Adipocyte (in vitro differentiated cells): ENCODE measurements around the gene PCAT6.
"Not testable (repeated sequence)": the region's sequence is repeated elsewhere in the genome, so short reads cannot be mapped to it uniquely, and the experiment has no call there.

Experiments used
- DNase-seq: peaks from one replicate; pipeline ENCODE4 v3.0.0-alpha.2; 2015; ENCODE audit warnings: low read depth
- H3K27me3 ChIP-seq: replicated peaks from 2 replicates; pipeline ENCODE4 v1.7.0; 2013; ENCODE audit warnings: mild to moderate bottlenecking, low read length, moderate library complexity; ENCODE audit not compliant: control insufficient read depth, insufficient read depth
- H3K36me3 ChIP-seq: 2 replicates; pipeline ENCODE4 v1.7.0; 2013; ENCODE audit warnings: low read length, mild to moderate bottlenecking, moderate library complexity; ENCODE audit not compliant: control insufficient read depth, insufficient read depth, severe bottlenecking
- H3K4me1 ChIP-seq: 2 replicates; pipeline ENCODE4 v1.7.0; 2013; ENCODE audit warnings: mild to moderate bottlenecking, low read length, moderate library complexity; ENCODE audit not compliant: control insufficient read depth, insufficient read depth
- H3K4me3 ChIP-seq: 2 replicates; pipeline ENCODE4 v1.7.0; 2013; ENCODE audit warnings: mild to moderate bottlenecking, low read length, moderate library complexity
- H3K9ac ChIP-seq: 2 replicates; pipeline ENCODE4 v1.7.0; 2013; ENCODE audit warnings: mild to moderate bottlenecking, low read length, moderate library complexity
- H3K9me3 ChIP-seq: 2 replicates; pipeline ENCODE4 v1.7.0; 2013; ENCODE audit warnings: mild to moderate bottlenecking, low read length, moderate library complexity; ENCODE audit not compliant: control insufficient read depth

Gene PCAT6

DNA sequence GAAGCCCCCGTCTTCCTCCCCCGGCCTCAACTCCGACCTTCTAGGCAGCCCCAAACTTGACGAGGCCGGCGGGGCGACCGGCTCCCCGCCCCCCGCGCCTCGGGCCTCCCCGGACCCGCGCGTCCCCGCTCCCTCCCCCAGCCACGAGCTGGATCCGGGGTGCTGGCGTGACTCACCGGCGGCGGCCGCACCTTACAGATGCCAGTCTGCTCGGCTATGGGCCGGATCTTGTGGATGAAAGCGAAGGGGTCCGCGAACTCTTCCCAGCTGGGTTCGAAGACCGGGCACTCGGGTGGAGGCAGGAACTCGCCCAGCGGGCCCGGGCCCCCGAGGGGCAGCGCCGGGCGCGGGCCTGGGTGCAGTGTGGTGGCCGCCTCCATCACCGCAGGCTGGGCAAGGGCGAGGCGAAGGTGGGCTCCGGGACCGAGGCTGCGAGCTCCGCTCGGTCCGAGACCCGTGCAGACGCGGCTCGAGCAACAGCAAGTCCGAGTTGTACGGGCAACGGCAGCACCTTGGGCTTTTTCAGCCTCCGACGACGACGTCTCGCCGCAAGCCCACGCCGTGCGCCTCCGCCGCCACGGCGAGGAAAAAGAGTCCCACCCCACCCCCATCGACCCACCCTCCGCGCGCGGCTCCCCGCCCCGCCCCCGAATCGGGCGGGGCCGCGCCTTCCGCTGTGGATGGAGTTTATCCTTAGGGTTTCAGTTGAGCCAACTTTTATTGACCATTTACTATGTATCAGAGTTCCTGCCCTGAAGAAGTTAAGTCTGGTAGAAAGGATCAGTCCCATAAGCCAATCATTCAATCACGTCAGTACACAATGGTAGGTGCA lies 2.6 kb upstream of the PCAT6 start, which contains the start of gene KDM5B:
KDM5B (minus strand) TSS at position 496 of the 832 bp plus-strand sequence; CDS start at position 380, 116 bp downstream.
- no peaks in the 10 kb centered on the region for H3K27me3 ChIP-seq
- H3K4me1 ChIP-seq, result peaks cover 49% of the 10 kb centered on the region
- DNase-seq, result peak; percentile 82
- no peaks in the 10 kb centered on the region for H3K9me3 ChIP-seq
- peak within 1 kb of the TSS; percentile 96 for H3K4me3 ChIP-seq
- H3K36me3 ChIP-seq, result no peaks in the 10 kb centered on the region
- H3K9ac ChIP-seq, result peak within 1 kb of the TSS; percentile 94

DNA sequence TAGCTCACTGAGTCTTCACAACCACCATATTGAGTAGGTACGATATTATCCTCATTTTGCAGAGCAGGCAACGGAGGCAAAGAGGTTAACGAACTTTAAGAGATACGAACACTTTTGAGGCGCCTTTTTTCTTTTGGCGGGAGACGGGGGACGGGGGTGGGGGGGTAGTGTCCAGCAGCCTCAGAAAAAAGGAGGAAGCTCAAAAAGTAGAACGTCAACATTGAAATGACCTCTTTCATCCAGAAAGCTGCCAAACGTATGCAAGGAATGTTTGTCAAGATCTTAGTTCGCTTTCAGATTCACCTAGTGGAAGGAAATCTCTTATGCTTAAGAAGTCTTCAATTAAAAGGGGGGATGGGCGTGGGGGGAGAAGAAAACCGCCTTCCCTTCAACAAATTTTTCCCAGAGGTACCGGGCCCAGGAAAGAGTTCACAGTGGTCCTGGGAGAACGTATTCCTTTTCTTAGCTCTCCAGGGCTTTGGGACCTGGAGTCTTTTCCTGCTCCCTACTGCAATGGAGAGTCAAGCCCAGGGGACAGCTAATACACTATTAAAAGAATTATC lies 1.1 kb upstream of the PCAT6 start:
- Histone ChIP-seq H3K4me1 (peaks cover 36% of the 10 kb centered on the region), H3K36me3 (no peaks in the 10 kb centered on the region), H3K4me3 (peak overlapping the region; percentile 91), H3K9me3 (no peaks in the 10 kb centered on the region), H3K27me3 (no peaks in the 10 kb centered on the region), H3K9ac (peak overlapping the region; percentile 91)
- DNase-seq, result no peak

DNA sequence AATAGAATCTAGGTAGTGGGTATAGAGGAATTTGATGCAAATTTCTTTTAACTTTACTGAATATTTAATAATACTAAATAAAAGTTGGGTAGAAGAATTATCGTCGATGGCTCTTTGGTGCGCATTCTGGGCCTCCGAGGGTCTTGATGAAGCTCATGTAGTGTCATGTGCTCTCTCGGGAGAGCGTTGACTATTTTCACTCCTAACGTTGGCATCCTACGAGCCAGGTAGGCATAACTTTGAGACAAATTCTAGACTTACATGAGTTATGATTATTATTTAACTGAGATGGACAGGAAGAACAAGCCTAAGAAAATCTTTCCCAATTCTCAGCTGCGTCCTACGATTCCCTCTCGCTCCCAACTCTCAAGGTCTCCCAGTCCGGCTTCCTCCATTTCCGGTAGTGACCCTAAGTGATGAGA lies 550 bp upstream of the PCAT6 start:
- Histone ChIP-seq H3K36me3 (no peaks in the 10 kb centered on the region), H3K9ac (peak overlapping the region; percentile 91), H3K9me3 (no peaks in the 10 kb centered on the region), H3K4me3 (peak overlapping the region; percentile 91), H3K27me3 (no peaks in the 10 kb centered on the region), H3K4me1 (peaks cover 31% of the 10 kb centered on the region)
- DNase-seq, result no peak

DNA sequence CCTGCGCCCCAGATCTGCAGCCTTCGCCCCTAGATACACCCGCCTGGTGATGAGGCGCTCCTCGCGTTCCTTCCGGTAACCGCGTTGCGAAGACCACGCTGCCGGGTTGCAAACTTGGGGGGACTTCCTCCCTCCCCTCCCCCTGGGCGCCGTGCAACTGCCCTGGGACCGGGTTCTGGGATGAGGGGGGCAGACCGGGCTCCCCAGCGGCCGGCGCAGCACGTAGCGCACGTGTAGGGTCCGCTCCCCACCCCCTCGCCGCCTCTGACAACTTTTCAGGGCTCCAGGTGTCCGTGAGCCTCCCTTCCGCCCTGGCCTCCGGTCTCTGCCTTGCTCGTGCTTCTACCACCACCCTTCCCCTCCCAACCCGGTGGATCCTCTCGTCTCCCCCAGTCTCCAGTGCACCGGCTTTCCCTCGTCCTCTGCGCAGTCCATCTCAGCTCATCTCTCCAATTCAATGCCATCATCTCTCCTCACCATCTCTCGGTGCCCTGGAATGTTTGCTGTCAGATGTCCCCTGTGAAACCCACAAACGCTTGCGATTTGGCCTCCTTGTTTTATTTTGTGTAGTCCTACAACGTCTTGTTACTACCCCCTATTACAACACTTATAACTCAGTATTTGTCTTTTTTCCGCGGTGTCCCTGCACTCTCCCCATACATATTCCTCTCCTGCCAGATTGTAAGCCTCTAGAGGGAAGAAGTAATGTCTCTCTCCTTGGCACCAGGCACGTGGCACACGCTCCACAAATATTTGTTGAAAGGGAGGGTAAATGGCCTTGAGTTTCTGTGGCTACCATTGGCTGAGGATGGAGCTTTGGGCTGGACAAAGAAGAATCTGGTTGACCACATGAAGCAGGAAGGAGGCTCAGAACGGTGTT lies 782 bp downstream of the PCAT6 start:
- Histone ChIP-seq H3K9ac (peak overlapping the region; percentile 91), H3K9me3 (no peaks in the 10 kb centered on the region), H3K27me3 (no peaks in the 10 kb centered on the region), H3K4me3 (peak overlapping the region; percentile 91), H3K36me3 (no peaks in the 10 kb centered on the region), H3K4me1 (peaks cover 21% of the 10 kb centered on the region)
- DNase-seq, result peak; percentile 54

DNA sequence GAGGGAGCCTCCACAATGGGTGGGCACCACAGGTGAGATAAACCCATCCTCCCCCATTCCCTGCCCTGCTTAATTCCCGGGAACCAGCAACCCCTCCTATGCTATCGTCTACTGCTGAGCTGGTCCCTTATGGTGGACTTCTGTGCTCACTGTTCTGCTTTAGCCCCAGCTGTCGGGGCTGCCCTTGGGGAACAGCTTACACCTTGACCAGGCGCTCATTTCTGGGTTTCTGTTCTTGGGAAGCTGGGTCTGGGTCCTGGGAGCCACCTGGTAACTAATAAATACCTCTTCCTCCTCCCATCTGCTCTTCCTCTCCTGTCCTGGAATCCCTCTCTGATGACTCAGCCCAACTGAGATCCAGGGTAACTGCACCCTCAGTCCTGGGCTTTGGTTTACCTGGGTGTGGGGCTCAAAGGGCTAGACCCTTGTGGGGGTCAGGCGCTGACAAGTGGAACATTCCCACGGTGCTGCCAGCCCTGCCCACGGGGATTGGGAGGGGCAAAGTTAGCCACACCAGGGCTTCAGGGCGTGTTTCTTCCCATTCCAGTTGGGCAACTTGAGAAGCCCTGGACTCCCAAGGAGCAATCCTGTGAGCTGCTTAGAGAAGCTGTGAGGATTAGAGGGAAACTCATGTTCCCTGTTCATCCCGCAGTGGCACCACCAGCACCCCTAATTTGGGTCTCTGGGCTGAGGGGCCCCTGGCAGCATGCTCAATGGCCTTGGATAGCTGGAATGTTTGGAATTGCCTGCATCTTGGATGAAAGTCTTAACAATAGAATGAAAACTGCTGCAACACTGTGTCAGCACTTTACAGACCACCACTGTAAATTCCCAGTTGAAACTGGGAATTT lies 1.6 kb downstream of the PCAT6 start:
- Histone ChIP-seq H3K27me3 (no peaks in the 10 kb centered on the region), H3K4me1 (peaks cover 21% of the 10 kb centered on the region), H3K9ac (no peak overlapping the region), H3K9me3 (no peaks in the 10 kb centered on the region), H3K4me3 (peak overlapping the region; percentile 91), H3K36me3 (no peaks in the 10 kb centered on the region)
- DNase-seq, result peak; percentile 48

DNA sequence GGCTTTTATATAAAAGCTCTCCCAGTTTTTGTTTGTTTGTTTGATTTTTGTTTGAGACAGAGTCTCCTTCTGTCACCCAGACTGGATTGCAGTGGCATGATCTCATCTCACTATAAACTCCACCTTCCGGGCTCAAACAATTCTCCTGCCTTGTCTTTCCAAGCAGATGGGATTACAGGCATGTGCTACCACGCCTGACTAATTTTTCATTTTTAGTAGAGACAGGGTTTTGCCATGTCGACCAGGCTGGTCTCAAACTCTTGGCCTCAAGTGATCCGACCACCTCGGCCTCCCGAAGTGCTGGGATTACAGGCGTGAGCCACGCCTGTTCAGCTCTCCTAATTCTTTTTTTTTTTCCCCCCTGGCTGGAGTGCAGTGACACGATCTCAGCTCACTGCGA lies 4.4 kb downstream of the PCAT6 start:
- no peak for DNase-seq
- no peaks in the 10 kb centered on the region for H3K9me3 ChIP-seq
- no peaks in the 10 kb centered on the region for H3K36me3 ChIP-seq
- H3K4me1 ChIP-seq, result peaks cover 13% of the 10 kb centered on the region
- no peak overlapping the region for H3K9ac ChIP-seq
- peaks cover 18% of the 10 kb centered on the region for H3K27me3 ChIP-seq
- H3K4me3 ChIP-seq, result no peak overlapping the region

DNA sequence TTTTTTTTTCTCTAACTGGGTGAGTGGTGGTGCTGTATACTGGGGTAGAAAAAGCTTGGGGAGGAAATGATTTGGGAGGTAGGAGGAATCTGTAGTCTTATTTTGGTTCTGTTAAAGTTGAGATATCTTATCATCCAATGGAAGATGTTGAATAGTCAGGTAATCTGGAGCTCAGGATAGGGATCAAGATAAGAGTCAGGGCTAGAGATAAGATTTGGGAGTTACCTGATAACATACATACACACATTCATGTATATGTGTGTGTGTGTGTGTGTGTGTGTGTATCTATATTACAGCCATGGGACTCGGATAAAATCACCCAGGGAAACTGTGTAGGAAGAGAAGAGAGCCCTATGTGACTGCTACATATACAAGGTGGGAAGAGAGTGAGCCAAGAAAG lies 8.1 kb downstream of the PCAT6 start:
- H3K36me3 ChIP-seq, result no peaks in the 10 kb centered on the region
- H3K27me3 ChIP-seq, result peaks cover 18% of the 10 kb centered on the region
- no peak overlapping the region for H3K4me3 ChIP-seq
- no peak overlapping the region for H3K9ac ChIP-seq
- no peaks in the 10 kb centered on the region for H3K9me3 ChIP-seq
- DNase-seq, result no peak
- H3K4me1 ChIP-seq, result peaks cover 12% of the 10 kb centered on the region

DNA sequence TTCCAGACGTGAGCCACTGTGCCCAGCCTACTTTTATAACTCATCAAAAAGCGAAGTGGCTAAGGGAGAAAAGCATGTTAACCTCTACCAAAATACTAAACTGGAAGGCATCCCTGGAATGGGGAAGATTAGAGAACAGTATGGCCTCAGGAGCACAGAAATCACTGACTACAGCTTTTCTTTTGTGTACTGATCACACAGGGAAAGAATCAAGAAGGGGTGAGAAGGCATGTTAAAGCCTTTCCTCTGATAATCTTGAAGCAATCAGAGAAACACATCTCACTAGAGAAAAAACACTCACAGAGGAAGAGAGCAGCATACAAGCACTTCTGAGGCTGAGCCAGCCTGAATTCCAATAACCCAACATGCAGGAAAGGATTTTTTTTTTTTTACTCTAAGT lies 10.7 kb downstream of the PCAT6 start:
- Histone ChIP-seq H3K9me3 (no peaks in the 10 kb centered on the region), H3K36me3 (no peaks in the 10 kb centered on the region), H3K4me1 (peaks cover 12% of the 10 kb centered on the region), H3K4me3 (peak overlapping the region; percentile 7), H3K27me3 (peaks cover 38% of the 10 kb centered on the region), H3K9ac (peak overlapping the region; percentile 57)
- DNase-seq, result peak; percentile 66

DNA sequence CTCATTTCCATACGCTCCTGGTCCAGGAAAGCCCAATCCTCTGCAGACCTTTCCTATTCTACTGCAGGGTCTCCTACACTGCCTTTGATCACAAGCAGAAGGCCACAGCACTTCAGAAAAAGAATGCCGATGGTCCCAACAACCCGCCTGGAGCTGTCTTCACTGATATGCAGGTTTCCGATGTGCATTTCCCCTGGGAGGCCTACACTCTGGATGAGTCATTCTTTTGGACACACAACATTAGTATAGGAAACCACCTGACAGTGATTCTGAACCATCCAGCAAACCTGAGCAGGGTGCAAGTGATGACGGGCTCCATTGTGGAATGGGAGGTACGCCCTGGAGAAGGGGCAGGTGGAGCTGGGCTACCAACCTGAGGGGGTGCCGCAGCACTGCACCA lies 15.0 kb downstream of the PCAT6 start:
- no peak for DNase-seq
- Histone ChIP-seq H3K4me1 (peaks cover 12% of the 10 kb centered on the region), H3K27me3 (peaks cover 35% of the 10 kb centered on the region), H3K4me3 (no peak overlapping the region), H3K9ac (no peak overlapping the region), H3K36me3 (no peaks in the 10 kb centered on the region), H3K9me3 (no peaks in the 10 kb centered on the region)

DNA sequence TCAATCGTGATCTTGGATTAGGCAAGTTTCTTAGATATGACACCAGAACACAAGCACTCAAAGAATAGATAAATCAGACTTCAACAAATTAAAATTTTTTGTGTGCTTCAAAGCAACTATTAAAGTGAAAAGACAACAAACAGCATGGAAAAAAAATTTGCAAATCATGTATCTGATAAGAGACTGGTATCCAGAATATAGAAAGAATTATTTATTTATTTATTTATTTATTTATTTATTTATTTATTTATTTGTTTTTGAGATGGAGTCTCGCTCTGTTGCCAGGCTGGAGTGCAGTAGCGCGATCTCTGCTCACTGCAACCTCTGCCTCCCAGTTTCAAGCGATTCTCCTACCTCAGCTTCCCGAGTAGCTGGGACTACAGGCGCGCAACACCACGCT lies 18.5 kb downstream of the PCAT6 start:
- H3K9ac ChIP-seq, DNase-seq, H3K4me1 ChIP-seq, H3K36me3 ChIP-seq, H3K9me3 ChIP-seq, H3K4me3 ChIP-seq: not testable (repeated sequence)
- H3K27me3 ChIP-seq, result peaks cover 38% of the 10 kb centered on the region
